Left lung (tissue), 14 donors: ENCODE results near the gene KIR3DL1. TPM values are rescaled to one million over a fixed set of nuclear protein-coding genes. Genes with fewer than 3 reads are reported as not detected.
A peak's percentile ranks its signal among the peaks of the same experiment; 100 is the strongest.
"Not testable (repeated sequence)": the region's sequence is repeated elsewhere in the genome, so short reads cannot be mapped to it uniquely, and the experiment has no call there.

Source experiments
- ATAC-seq: fragments of 200-7000 bp; cut with Tn5 transposase; one replicate; pipeline ENCODE4 v1.9.1; 2020; ENCODE audit warnings: moderate library complexity
- DNase-seq, 4 donors: peaks; one replicate each; pipeline ENCODE4 v3.0.0-alpha.2; 2013 to 2020
- H3K27ac ChIP-seq, 2 donors: fragments of 200-600 bp; sonication (generic) in 1 of 2; one replicate each; pipeline versions ENCODE4 v1.5.0 to v1.8.0; 2020 to 2021
- H3K27me3 ChIP-seq, 2 donors: fragments of 200-600 bp; sonication (generic) in 1 of 2; one replicate each; pipeline versions ENCODE4 v1.5.0 to v1.8.0; 2020 to 2021
- H3K36me3 ChIP-seq, 2 donors: fragments of 200-600 bp; sonication (generic) in 1 of 2; one replicate each; pipeline versions ENCODE4 v1.5.0 to v1.8.0; 2020 to 2021
- H3K4me1 ChIP-seq, 2 donors: fragments of 200-600 bp; one replicate each; pipeline ENCODE4 v1.8.0; 2021
- H3K4me3 ChIP-seq, 2 donors: fragments of 200-600 bp; sonication (generic) in 1 of 2; one replicate each; pipeline versions ENCODE4 v1.5.0 to v1.8.0; 2020 to 2021; ENCODE audit warnings: mild to moderate bottlenecking in 1 of 2
- H3K9me3 ChIP-seq, 2 donors: fragments of 200-600 bp; sonication (generic) in 1 of 2; one replicate each; pipeline versions ENCODE4 v1.5.0 to v1.8.0; 2020 to 2021
- intact Hi-C, 2 donors: fragments of 100-400 bp; cut with DNase I; formaldehyde crosslinking; loops; one replicate each; pipeline versions ENCODE4 v1.11.2 to v1.14.2; 2022
- long read RNA-seq, 12 donors: library from polyadenylated mRNA in 2 of 12; unstranded in 2 of 12; transcript quantifications; one replicate each; pipeline ENCODE4 v2.0.0 and lab custom pipeline, GENCODE V29; 2019 to 2026
- polyA plus RNA-seq, 6 donors: library from polyadenylated mRNA; unstranded; fragments of 120-200 nt; gene quantifications; one replicate each; pipeline ENCODE4 v1.2.1, GENCODE V29; 2013; ENCODE audit not compliant: insufficient read length in 6 of 6
- total RNA-seq, 2 donors: library from RNA; stranded (reverse); fragmentation: NEBNext Ultra II Directional; extraction: Animal tissue kit (Norgen Biotek cat#: 25700); gene quantifications; one replicate each; pipeline ENCODE4 v1.2.1, GENCODE V29; 2021
- donor health status: DM: no; HTN: yes; CAD: no.
- donor health status: DM: no; HTN: no; CAD: no.

Gene KIR3DL1
- under 1 TPM; 0.15 to 0.76 TPM for total RNA-seq
- polyA plus RNA-seq = under 1 TPM in 3 of 6 donors, not detected in 3; 0.08 to 0.15 (median 0.11) TPM
- long read RNA-seq, donor 1 = 0 reads
- long read RNA-seq, donor 2 = 0 reads
- long read RNA-seq, donor 3 = 0 reads
- long read RNA-seq, donor 4 = 0 reads
- long read RNA-seq, donor 5 = 0 reads
- long read RNA-seq, donor 6 = 0 reads
- long read RNA-seq, donor 7 = 0 reads
- long read RNA-seq, donor 8 = 0 reads
- long read RNA-seq, donor 9 = 0 reads
- long read RNA-seq, donor 10, partial matches to known transcripts = 0 of 1 reads
- long read RNA-seq, donor 10, other reads (novel, unspliced or antisense) = 1 of 1 reads
- long read RNA-seq, donor 11 = 0 reads
- long read RNA-seq, donor 12 = 0 reads

DNA sequence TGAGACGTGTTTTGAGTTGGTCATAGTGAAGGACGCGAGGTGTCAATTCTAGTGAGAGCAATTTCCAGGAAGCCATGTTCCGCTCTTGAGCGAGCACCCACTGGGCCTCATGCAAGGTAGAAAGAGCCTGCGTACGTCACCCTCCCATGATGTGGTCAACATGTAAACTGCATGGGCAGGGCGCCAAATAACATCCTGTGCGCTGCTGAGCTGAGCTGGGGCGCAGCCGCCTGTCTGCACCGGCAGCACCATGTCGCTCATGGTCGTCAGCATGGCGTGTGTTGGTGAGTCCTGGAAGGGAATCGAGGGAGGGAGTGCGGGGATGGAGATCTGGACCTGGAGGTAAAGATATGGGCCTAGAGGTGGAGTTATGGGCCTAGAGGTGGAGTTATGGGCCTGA lies at the start of gene KIR3DL1:
TSS of gene KIR3DL1 (plus strand) at position 218 of the 400 bp plus-strand sequence.
- H3K4me1 ChIP-seq, DNase-seq, intact Hi-C loops, ATAC-seq, H3K36me3 ChIP-seq, H3K27ac ChIP-seq, H3K4me3 ChIP-seq: not testable (repeated sequence)
- Histone ChIP-seq H3K9me3 (peaks cover 0 to 11% of the 10 kb centered on the region in 2 donors), H3K27me3 (peaks cover 0 to 28% of the 10 kb centered on the region in 2 donors)

DNA sequence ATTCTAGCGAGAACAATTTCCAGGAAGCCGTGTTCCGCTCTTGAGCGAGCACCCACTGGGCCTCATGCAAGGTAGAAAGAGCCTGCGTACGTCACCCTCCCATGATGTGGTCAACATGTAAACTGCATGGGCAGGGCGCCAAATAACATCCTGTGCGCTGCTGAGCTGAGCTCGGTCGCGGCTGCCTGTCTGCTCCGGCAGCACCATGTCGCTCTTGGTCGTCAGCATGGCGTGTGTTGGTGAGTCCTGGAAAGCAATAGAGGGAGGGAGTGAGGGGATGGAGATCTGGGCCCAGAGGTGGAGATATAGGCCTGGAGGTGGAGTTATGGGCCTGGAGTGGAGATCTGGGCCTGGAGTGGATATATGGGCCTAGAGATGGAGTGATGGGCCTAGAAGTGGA lies 46.6 kb upstream of the KIR3DL1 start, which contains the start of gene KIR2DL1:
TSS of gene KIR2DL1 (plus strand) at position 148 of the 400 bp plus-strand sequence. CDS start at position 206, 58 bp downstream.
- H3K4me3 ChIP-seq, H3K27ac ChIP-seq, H3K4me1 ChIP-seq, H3K27me3 ChIP-seq, H3K9me3 ChIP-seq, ATAC-seq, H3K36me3 ChIP-seq, DNase-seq, intact Hi-C loops: not testable (repeated sequence)

DNA sequence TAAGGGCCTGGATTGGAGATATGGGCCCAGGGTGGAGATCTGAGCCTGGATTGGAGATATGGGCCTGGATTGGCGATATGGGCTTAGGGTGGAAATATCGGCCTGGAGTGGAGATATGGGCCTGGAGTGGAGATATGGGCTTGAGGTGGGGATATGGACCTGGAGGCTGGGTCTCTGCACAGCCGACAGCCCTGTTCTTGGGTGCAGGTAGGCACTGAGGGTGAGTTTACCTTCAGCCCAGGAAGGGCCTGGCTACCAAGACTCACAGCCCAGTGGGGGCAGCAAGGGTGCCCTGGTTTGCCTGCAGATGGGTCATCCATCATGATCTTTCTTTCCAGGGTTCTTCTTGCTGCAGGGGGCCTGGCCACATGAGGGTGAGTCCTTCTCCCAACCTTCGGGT lies 45.8 kb upstream of the KIR3DL1 start:
- H3K27me3 ChIP-seq, intact Hi-C loops, H3K4me3 ChIP-seq, H3K4me1 ChIP-seq, DNase-seq, H3K9me3 ChIP-seq, ATAC-seq, H3K27ac ChIP-seq, H3K36me3 ChIP-seq: not testable (repeated sequence)

DNA sequence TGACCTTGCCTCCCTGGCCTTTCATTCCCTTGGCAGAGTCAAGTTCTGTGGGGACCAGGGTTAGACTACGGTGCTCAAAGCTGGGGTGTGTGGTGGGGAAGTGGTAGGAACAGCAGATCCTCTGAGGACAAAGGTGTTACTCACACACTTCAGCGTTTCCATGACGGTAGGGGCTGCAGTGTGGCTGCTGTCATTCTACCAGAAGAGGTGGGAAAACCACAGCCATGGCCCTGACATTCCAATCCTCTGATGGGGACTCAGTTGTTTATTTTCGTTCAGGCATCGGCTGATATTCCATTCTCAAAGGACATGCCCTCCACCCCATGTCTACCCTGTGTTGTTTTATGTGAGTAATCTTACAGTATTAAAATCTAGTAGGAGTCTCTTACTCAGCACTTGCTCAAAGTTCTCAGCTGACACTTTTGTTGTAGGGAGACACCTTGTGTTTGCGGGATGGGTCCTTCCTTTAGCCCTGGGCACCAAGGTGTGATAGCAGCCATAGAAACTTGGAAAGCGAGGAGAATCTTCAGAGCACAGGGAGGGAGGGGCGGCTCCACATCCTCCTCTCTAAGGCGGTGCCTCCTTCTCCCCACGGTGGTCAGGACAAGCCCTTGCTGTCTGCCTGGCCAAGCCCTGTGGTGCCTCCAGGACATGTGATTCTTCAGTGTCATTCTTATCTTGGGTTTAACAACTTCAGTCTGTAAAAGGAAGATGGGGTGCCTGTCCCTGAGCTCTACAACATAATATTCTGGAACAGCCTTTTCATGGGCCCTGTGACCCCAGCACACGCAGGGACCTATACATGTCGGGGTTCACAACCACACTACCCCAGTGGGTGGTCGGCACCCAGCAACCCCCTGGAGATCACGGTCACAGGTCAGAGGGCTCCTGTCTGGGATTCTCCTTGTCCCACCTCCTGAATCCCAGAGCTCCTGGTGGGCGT lies 45.0 kb upstream of the KIR3DL1 start:
- H3K4me3 ChIP-seq, H3K27ac ChIP-seq, DNase-seq, H3K27me3 ChIP-seq, ATAC-seq, H3K9me3 ChIP-seq, H3K4me1 ChIP-seq, intact Hi-C loops, H3K36me3 ChIP-seq: not testable (repeated sequence)

DNA sequence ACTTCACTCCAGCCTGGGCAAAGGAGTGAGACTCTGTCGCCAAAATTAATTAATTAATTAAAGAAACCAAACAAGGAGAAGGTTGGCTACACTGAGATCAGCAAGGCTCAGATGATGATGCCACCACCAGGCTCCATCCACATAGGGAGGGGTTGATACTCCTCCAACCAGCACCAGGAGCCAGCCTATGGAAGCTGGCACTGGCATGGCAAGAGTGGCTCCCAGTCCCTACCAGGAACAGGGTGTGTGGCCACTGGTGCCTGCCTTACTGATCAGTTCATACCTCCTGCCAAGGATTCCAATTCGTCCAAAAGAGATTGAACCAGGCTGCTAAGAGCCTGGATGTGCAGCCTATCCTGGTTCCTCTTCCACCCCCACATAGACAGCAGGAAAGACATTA lies 43.6 kb upstream of the KIR3DL1 start:
- ATAC-seq, H3K9me3 ChIP-seq, H3K4me3 ChIP-seq, DNase-seq, H3K27me3 ChIP-seq, H3K4me1 ChIP-seq, H3K27ac ChIP-seq, H3K36me3 ChIP-seq, intact Hi-C loops: not testable (repeated sequence)

DNA sequence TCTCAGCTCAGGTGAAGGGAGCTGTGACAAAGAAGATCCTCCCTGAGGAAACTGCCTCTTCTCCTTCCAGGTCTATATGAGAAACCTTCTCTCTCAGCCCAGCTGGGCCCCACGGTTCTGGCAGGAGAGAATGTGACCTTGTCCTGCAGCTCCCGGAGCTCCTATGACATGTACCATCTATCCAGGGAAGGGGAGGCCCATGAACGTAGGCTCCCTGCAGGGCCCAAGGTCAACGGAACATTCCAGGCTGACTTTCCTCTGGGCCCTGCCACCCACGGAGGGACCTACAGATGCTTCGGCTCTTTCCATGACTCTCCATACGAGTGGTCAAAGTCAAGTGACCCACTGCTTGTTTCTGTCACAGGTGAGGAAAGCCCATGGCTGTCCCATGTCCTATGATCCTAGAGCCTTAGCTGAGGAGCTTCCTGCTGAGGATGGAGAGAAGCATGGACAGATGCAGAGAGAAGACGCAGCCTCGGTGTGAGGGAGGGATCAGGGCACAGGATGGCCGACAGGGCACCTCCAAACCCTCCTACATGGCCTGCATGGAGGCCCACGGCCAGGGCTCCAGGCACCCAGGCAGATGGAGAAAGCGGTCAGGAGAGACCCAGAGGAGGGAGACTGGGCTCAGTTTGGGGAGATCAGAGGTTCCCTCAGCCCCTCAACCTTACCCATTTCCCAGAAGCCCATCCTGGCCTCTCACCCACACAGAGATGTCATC lies 41.0 kb upstream of the KIR3DL1 start:
- DNase-seq, H3K27ac ChIP-seq, H3K4me3 ChIP-seq, H3K27me3 ChIP-seq, ATAC-seq, H3K4me1 ChIP-seq, H3K9me3 ChIP-seq, H3K36me3 ChIP-seq, intact Hi-C loops: not testable (repeated sequence)

DNA sequence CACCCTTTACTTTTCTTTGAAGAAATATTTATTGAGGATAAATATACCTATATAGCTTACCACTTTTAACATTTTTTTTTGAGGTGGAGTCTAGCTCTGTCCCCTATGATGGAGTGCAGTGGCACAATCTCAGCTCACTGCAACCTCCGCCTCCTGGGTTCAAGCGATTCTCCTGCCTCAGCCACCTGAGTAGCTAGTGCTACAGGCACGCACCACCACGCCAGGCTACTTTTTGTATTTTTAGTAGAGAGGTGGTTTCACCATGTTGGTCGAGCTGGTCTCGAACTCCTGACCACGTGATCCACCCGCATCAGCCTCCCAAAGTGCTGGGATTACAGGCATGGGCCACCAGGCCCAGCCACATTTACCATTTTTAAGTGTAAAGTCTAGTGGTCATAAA lies 40.4 kb upstream of the KIR3DL1 start:
- H3K9me3 ChIP-seq, ATAC-seq, H3K4me1 ChIP-seq, H3K36me3 ChIP-seq, H3K27me3 ChIP-seq, intact Hi-C loops, H3K4me3 ChIP-seq, H3K27ac ChIP-seq, DNase-seq: not testable (repeated sequence)

DNA sequence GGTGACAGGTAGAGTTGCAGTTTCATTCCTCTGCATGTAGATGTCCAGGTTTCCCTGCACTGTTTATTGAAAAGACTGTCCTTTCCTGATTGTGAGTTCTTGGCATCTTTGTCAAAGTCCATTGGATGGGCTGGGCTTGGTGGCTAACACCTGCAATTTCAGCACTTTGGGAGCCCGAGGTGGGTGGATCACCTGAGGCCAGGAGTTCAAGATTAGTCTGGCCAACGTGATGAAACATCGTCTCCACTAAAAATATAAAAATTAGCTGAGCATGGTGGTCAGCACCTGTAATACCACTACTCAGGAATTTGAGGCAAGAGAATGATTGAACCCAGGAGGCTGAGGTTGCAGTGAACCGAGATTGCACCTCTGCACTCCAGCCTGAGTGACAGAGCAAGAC lies 38.4 kb upstream of the KIR3DL1 start:
- intact Hi-C loops, H3K36me3 ChIP-seq, H3K9me3 ChIP-seq, DNase-seq, H3K4me1 ChIP-seq, H3K4me3 ChIP-seq, ATAC-seq, H3K27me3 ChIP-seq, H3K27ac ChIP-seq: not testable (repeated sequence)

DNA sequence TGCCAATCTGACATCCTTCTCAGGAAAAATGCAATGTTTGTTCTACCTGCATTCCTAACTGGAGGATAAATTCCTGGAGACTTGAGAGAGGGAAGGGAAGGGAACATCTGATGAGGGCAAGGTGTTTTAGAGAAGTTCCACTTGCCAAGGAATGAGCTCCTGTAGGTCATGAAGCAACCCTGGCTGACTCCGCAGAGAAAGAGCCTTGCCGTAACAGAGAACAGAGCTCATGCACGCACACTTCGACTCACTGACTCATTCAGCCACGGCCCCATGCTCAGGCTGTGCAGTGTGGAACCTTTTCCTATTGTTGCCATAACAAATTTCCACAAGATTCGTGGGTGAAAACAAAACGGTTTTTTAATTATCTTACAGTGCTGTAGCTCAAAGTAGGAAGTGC lies 37.4 kb upstream of the KIR3DL1 start:
- H3K27me3 ChIP-seq, H3K4me3 ChIP-seq, H3K9me3 ChIP-seq, H3K4me1 ChIP-seq, H3K36me3 ChIP-seq, intact Hi-C loops, ATAC-seq, DNase-seq, H3K27ac ChIP-seq: not testable (repeated sequence)

DNA sequence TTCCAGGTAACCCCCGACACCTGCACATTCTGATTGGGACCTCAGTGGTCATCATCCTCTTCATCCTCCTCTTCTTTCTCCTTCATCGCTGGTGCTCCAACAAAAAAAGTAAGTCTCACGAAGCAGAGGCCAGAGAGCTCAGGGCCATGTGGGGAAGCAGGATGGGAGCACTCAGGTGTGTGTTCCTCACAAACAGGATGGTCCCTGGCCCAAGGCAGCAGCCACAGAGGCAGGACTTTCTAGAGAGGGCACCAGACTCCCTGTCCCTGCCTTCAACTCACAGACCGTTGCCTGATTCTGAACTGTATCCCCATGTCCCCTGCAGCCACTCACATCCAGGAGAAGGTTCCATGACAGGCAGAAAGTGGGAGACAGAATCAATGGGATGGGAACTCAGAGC lies 33.4 kb upstream of the KIR3DL1 start:
- ATAC-seq, H3K27me3 ChIP-seq, DNase-seq, H3K27ac ChIP-seq, intact Hi-C loops, H3K9me3 ChIP-seq, H3K4me3 ChIP-seq, H3K36me3 ChIP-seq: not testable (repeated sequence)
- peaks cover 0 to 11% of the 10 kb centered on the region in 2 donors for H3K4me1 ChIP-seq

DNA sequence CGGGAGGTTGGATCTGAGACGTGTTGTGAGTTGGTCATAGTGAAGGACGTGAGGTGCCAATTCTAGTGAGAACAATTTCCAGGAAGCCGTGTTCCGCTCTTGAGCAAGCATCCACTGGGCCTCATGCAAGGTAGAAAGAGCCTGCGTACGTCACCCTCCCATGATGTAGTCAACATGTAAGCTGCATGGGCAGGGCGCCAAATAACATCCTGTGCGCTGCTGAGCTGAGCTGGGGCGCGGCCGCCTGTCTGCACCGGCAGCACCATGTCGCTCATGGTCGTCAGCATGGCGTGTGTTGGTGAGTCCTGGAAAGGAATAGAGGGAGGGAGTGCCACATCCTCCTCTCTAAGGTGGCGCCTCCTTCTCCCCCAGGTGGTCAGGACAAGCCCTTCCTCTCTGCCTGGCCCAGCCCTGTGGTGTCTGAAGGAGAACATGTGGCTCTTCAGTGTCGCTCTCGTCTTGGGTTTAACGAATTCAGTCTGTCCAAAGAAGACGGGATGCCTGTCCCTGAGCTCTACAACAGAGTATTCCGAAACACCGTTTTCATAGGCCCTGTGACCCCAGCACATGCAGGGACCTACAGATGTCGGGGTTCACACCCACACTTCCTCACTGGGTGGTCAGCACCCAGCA lies 30.1 kb upstream of the KIR3DL1 start:
- H3K27me3 ChIP-seq, H3K9me3 ChIP-seq, ATAC-seq, H3K4me3 ChIP-seq, intact Hi-C loops, H3K27ac ChIP-seq, DNase-seq, H3K36me3 ChIP-seq: not testable (repeated sequence)
- H3K4me1 ChIP-seq = peaks cover 0 to 20% of the 10 kb centered on the region in 2 donors

DNA sequence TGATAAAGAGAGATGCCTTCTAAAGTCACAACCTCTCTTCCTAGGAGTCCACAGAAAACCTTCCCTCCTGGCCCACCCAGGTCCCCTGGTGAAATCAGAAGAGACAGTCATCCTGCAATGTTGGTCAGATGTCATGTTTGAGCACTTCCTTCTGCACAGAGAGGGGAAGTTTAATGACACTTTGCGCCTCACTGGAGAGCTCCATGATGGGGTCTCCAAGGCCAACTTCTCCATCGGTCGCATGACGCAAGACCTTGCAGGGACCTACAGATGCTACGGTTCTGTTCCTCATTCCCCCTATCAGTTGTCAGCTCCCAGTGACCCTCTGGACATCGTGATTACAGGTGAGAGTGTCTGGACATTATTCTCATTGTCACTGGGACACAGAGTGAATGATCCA lies 28.1 kb upstream of the KIR3DL1 start:
- H3K27me3 ChIP-seq, H3K9me3 ChIP-seq, H3K4me3 ChIP-seq, DNase-seq, ATAC-seq, intact Hi-C loops, H3K36me3 ChIP-seq: not testable (repeated sequence)
- H3K4me1 ChIP-seq = peaks cover 0 to 28% of the 10 kb centered on the region in 2 donors
- H3K27ac ChIP-seq = peak overlapping the region in 1 of 2 donors; percentile 73
